NCI-H146 (cell line): ENCODE data around the gene OR3A2.
"Not testable (repeated sequence)": the region's sequence is repeated elsewhere in the genome, so short reads cannot be mapped to it uniquely, and the experiment has no call there.

Source experiments
- DNase-seq: peaks from one replicate; lab custom pipeline; 2025; lab: John Stamatoyannopoulos, UW

OR3A2 gene

DNA sequence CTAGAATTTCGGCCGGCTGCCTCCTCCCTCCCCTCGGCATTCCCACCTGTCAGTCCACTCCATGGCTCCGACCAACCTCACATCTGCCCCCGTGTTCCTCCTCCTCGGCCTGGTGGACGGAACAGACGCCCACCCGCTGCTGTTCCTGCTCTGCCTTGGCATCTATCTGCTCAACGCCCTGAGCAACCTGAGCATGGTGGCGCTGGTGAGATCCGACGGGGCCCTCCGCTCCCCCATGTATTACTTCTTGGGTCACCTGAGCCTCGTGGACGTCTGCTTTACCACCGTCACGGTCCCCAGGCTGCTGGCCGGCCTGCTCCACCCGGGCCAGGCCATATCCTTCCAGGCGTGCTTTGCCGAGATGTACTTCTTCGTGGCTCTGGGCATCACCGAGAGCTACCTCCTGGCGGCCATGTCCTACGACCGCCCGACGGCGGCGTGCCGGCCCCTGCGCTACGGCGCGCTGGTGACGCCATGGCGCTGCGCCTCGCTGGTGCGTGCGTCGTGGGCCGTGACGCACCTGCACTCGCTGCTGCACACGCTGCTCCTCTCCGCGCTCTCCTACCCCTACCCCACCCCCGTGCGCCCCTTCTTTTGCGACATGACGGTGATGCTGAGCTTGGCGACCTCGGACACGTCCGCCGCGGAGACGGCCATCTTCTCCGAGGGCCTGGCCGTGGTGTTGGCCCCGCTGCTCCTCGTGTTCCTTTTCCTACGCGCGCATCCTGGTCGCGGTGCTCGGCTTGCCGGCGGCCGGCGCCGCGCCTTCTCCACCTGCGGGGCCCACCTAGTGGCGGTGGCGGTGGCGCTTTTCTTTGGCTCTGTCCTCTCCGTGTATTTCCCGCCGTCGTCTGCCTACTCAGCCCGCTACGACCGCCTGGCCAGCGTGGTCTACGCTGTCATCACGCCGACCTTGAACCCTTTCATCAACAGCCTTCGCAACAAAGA, at the start of gene OR3A2:
OR3A2 (minus strand) TSS at position 440 of the 948 bp plus-strand sequence.
- no peak for DNase-seq

DNA sequence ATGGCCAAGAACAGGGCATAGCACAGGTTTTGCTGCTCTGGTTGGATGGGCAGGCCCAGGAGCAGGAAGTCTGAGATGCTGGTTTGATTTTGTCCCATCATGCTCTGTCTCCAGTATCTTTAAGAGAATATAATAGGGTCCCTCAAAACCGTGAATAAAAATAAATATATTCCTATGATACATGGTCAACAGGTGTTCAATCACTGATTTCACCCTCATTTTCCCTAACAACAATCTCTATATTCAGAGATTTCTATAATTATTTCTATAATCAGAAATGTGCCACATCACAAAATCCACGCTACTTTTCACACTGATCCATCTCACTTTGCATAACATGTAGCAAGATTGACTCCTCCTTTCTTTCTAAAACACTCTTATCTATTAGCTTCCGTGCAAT, 47.6 kb upstream of the OR3A2 start, which contains the start of gene OR1E2:
OR1E2 (minus strand) TSS at position 101 of the 400 bp plus-strand sequence; CDS start at position 101, 0 bp downstream.
- DNase-seq: no peak

DNA sequence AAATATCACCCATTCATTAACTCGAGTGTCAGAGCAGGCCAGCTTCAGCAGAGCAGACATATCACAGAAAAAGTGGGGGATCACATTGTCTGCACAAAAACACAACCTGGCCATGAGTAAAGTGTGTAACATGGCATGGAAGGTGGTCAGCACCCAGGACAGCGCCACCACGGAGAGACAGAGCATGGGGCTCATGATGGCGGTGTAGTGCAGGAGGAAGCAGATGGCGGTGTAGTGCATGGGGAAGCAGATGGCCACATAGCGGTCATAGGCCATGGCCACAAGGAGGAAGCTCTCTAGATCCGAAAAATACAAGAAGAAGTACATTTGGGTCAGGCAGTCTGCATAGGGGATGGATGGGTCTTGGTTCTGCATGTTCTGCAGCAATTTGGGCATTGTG, 47.1 kb upstream of the OR3A2 start:
- DNase-seq: not testable (repeated sequence)

DNA sequence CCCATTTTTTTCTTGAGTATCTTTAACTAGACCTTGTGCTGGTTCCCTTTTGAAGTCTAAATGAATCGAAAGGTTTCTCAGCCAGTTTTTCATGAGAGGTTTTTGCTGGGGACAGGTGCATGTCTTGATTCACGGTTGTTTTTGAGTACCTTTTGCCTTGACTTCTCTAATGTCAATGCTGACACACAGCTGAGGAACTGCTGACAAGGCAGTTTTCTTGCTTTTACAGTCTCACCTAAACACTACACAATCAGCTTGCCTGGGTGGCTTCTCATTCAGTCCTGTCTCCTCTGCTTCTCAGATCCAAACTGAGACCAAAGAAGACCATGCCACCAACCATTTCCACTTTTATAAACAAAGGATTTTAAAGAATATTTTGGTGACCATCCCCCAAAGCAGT, 32.1 kb upstream of the OR3A2 start:
- no peak for DNase-seq

DNA sequence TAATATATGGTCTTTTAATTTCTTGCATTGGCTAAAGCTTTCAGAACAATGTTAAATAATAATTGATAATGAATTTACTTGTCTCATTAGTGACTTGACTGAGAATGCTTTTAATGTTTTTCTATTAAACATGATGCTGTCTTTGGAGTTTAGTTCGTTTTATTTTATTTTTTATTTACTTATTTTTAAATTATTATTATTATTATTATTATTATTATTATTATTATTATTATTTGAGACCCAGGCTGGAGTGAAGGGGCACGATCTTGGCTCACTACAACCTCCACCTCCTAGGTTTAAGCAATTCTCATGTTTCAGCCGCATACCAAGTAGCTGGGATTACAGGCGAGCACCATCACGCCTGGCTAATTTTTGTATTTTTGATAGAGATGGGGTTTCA, 29.5 kb upstream of the OR3A2 start:
- DNase-seq: no peak

DNA sequence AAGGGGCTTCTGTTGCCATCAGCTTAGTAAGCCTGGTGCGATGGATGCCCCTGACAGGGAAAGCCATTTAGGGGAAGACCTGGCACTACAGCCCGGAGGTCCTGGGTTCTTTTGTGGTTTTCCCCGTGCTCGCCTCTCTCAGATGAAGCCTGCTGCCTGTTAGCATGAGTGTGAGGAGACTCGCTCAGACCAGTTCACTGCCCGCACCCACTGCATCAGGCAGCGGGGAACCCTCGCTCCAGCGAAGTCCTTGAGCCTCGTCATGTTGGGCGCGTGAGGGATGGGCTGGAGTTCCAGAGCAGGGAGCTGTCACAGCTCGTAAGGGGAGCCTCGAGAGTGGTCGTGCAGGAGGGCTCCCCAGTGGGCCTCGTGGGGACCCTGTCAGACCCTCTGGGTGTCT, 26.1 kb upstream of the OR3A2 start:
- DNase-seq: not testable (repeated sequence)

DNA sequence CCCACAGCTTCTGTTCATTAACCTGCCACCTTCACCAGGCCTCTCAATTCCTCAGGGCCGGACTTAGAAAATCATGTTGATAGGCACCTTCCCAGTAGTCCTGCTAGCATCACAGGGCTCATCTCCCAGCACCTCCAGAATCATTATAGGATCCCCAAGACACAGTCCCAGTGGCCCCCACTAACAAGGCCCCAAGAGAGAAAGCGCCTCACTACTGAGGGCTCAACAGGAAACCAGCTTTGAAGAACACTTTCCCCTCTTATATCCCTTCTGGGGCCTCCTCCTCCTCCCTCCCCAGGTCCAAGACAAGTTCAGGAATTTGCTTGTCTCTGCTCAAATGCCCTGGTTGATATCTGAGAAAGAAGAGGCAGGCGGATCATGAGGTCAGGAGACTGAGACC, 25.0 kb upstream of the OR3A2 start, which contains the start of gene OR3A3:
OR3A3 (plus strand) TSS at position 301 of the 400 bp plus-strand sequence.
- no peak for DNase-seq

DNA sequence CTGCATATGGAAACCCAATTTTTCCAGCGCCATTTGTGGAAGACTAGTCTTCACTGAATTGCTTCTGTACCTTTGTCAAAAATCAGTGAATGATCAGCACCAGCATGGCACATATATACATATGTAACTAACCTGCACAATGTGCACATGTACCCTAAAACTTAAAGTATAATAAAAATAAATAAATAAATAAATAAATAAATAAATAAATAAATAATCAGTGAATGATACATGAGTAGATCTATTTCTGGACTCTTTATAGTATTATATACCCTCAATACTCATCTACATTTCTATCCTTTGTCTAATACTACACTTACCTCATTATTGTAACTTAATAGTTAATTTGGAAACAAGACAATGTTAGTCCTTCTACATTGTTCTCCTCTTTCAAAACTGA, 17.7 kb upstream of the OR3A2 start:
- not testable (repeated sequence) for DNase-seq

DNA sequence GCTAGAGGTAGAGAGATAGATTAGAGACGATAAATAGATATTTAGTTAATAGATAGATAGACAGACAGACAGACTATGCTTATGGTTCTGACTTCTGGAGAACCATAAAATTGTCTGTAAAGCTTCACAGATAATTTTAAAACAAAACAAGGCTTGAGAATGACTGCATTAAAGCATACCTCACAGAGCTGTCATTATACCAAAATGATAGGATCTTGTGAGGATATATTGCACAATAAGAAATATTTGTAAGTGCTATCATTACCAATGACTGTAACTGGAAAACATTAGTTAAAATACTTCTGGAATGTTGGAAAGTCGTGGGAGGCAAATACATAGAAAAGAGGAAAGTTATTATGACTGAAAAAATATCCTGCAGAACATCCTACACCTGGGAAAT, 15.7 kb upstream of the OR3A2 start:
- no peak for DNase-seq

DNA sequence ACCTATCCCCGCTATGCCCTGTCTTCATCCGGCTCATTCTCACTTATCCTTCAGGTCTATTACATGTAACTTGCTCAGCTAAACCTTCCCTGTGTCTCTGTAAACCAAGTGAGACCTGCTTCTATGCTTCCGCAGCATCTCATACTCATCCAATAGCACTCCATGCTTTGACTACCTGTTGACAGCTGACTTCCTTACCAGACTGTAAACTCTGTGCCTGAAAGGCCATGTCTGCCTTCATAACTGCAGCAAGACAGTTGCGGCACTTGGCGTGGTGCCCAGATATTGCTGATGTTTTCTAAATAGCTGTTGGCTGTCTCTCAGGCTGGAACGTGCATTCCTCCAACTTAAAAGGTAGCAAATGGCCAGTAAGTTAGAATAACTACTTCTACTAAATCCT, 13.9 kb upstream of the OR3A2 start:
- DNase-seq: no peak

DNA sequence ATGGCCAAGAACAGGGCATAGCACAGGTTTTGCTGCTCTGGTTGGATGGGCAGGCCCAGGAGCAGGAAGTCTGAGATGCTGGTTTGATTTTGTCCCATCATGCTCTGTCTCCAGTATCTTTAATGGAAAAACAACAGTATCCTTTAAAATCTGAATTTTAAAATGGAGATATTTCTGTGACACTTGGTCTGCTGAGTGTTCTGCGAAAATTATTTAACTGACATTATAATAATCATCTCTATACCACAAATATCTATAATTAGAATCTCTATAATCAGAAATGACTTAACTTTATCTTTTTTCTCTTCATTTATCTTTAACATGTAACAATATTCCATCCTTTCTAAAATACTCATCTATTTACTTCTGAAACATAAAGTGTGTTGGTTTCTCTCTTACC, 12.2 kb upstream of the OR3A2 start, which contains the start of gene OR1E1:
OR1E1 (minus strand) TSS at position 101 of the 400 bp plus-strand sequence; CDS start at position 101, 0 bp downstream.
- no peak for DNase-seq

DNA sequence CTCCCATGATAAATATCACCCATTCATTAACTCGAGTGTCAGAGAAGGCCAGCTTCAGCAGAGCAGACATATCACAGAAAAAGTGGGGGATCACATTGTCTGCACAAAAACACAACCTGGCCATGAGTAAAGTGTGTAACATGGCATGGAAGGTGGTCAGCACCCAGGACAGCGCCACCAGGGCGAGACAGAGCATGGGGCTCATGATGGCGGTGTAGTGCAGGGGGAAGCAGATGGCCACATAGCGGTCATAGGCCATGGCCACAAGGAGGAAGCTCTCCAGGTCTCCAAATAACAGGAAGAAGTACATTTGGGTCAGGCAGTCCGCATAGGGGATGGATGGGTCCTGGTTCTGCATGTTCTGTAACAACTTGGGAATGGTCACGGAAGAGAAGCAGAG, 11.7 kb upstream of the OR3A2 start:
- not testable (repeated sequence) for DNase-seq

DNA sequence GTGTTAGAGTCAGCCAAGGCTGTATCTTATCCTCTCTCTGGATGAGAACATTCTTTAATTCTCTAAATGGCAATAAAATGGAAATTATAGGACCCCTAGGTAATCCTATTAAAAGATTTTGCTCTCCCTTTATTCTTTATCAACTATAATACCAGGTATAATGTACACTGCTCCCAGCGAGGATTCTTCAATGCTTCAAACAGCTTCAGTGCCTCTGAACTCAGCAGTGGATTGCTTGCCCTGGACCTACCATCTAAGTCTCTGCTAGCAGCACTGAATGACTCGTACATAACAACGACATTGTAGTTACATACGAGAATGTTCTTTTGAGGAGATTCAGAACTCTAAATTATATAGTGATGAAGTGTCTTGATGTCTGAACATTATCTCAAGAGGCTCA, 3.7 kb upstream of the OR3A2 start:
- DNase-seq: no peak

DNA sequence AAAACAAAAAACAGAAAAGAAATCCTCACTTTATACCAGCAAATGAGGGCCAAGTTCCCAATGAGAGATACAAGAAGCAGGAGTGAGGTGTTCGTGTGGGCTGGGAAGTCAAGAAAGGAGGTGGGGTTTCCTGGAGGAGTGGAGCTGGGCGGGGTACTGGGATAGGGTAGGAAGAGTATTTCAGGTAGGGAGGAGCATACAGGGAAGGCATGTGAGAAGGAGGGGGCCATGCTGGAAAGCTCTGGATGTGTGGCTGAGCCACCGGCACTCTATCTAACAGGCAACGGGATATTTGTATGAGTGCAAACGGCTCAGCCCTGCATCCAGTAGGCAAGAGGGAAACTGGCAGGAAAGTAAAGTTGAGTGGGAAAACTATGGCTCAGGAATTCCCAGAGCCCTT, 4.2 kb downstream of the OR3A2 start:
- DNase-seq: no peak

DNA sequence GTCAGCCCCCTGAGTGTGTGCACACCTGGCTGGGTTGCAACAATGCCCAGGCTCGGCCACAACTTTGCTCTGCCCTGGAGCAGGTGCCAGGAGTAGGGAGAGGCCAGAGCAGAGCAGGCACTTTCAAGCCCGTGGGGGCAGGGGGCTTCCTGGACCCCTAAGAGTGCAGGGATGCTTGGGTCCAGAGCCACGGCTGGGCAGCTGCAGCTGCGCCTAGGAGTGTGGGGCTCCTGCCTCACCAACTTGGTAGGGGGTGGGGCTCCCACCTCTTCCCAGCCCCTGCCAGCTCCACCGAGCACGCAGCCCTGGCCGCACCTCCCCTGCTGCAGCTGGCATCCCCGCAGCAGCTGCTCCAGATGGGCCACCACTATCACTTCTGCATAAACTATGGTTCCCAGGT, 7.8 kb downstream of the OR3A2 start:
- no peak for DNase-seq

DNA sequence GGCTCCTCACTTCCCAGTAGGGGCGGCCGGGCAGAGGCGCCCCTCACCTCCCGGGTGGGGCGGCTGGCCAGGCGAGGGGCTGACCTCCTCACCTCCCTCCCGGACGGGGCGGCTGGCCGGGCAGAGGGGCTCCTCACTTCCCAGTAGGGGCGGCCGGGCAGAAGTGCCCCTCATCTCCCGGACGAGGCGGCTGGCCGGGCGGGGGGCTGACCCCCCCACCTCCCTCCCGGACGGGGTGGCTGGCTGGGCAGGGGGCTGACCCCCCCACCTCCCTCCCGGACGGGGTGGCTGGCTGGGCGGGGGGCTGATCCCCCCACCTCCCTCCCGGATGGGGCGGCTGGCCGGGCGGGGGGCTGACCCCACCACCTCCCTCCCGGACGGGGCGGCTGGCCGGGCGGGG, 14.9 kb downstream of the OR3A2 start:
- not testable (repeated sequence) for DNase-seq

DNA sequence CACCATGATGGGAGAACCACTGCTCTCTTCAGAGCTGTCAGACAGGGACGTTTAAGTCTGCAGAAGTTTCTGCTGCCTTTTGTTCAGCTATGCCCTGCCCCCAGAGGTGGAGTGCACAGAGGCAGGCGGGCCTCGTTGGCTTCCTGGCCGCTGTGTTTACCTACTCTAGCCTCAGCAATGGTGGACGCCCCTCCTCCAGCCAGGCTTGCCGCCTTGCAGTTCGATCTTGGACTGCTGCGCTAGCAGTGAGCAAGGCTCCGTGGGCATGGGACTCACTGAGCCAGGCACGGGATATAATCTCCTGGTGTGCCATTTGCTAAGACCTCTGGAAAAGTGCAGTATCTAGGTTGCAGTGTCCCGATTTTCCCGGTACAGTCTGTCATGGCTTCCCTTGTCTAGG, 43.3 kb downstream of the OR3A2 start:
- DNase-seq: not testable (repeated sequence)

DNA sequence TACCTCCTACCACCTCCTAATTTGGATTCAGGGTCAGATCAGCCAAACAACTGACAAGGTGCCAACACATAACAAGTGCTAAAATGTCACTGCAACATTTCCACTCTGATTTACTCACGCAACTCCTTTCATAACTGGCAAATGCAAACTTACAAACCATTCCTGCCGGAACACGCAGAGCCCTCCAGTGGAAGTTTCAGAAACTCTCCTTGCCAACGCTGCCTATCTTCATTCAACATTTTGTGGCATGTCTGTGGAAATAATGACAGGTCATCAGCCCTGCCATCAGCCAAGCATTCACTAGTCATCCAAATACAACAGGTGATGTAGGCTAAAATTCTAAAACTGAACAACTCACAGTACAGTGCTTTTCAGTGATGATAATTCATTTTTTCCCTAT, 50.2 kb downstream of the OR3A2 start:
- no peak for DNase-seq

DNA sequence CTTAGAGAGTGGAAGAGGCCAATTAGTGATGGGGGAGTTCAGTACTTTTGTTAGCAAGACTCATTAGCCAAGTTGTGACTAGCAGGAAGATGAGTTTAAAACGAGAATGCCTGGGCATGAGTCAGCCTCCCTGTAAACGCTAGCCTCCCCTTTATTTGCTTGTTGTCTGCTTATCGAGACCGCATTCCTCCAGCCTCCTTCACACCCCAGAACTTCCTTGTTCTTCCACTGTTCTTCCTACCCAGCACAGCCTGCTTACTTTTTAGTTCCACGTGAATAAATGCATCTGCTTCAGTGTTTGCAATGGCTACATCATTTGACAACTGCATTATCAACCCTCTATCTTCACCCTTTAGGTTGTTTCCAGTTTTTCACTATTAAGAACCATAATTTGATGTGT, 67.8 kb downstream of the OR3A2 start:
- no peak for DNase-seq

DNA sequence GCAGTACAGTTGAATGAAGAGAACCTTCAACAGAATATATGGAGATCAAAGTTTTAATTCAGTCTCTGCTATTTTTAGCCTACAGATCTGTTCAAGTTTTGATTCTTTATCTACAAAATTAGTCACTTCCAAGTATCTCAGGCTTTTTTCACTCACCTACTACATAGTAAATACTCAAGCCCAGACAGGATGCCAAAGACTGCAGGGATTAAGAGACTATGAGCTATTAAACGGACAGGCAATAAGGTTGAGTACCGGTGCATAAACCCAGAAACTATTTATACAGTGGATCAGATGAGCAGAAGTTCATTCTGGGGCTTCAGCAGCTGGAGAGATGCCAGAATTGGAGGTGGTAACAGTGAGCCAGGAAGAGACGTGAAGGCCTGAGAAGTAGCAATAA, 69.3 kb downstream of the OR3A2 start:
- DNase-seq: no peak

DNA sequence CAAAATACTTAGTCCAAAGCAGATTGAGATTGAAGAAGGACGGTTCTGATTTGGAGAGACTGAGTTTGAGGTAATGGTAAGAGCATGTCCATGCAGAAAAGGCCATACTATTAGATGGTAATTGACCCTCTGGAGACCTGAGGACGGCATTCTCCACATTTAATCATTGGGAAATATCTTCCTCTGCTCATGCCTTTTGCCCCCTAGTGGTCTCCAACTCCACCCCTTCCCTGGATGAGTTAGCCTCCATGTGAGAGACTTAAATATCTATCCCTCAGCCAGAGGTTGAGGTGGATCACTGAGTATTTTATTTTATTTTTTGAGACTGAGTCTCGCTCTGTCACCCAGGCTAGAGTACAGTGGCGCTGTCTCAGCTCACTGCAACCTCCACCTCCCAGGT, 77.5 kb downstream of the OR3A2 start:
- no peak for DNase-seq

DNA sequence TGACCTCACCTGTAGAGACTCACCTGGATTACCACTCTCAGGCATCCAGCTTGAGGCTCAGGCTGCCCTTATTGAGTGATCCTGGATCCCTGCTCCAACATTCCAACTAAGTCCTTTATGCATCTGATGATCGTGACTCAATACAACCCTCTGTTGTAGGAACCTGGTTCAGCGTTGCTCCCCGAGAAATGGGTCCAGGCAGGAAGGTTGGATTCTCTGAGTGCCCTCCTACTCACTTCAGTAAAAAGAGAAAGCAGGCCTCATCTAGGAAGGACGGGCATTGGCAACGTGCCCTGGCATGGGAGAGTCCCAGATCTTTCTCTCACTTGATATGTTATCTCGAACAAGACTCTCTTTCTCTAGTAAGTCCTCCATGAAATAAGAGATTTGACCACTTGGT, 87.8 kb downstream of the OR3A2 start, which contains the start of gene OR3A1:
OR3A1 (minus strand) TSS at position 101 of the 400 bp plus-strand sequence. CDS start 5,778 bp downstream, outside the sequence.
- DNase-seq: no peak

DNA sequence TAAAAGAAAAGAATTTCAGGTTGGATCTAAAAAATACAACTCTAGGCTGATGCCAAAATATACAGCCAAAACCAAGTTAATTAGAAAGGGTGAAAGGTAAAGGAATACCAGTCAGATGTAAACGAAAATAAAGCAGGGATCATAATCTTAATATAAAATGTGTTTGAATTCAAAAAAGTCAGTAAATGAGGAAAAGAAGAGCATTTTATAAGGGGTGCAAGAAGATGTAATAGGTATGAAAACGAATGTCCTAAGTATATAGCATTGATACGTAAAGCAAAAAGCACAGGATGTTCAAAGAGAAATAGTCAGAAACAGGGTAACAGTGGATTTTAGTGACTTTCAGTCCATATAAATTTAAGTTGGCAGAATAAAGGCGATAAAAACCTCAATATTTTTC, 90.5 kb downstream of the OR3A2 start:
- DNase-seq: no peak
